ENCODE data around the gene SYCP3. TPM values are rescaled to one million over a fixed set of nuclear protein-coding genes. Genes with fewer than 3 reads are reported as not detected.

Gene SYCP3
- total RNA-seq, 1 experiment from 2014 or later = 0.31 TPM

DNA sequence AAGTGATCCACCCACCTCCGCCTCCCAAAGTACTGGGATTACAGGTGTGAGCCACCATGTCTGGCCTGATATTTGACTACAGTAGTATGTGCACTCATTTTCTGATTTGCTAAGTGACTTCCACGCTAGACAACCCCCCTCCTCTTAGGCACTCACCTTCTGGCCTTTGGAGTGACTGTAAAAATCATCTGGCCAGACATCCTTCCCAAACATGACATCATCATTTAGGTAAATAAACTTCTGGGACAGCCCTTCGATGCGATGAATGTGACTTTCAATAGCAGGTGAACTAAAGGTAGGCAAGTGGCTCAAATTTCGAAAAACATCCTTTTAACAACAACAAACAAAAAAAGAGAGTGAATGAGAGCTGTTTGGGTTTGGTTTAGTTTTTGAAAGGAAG, 30.6 kb upstream of the SYCP3 start:
- Histone ChIP-seq H2BK12ac (ENCODE audit: insufficient read length, low read depth, low read length) (no peak overlapping the region), H3K23me2 (ENCODE audit: insufficient read length, low read depth, low read length, poor library complexity, severe bottlenecking) (no peaks in the 10 kb centered on the region), H3K23ac (ENCODE audit: insufficient read length, low read depth, low read length) (no peak overlapping the region), H3K9me3 (ENCODE audit: control insufficient read depth, low read depth, low read length) (no peaks in the 10 kb centered on the region), H3K9ac (ENCODE audit: extremely low read depth, insufficient read length, low read length) (no peak overlapping the region), H4K5ac (ENCODE audit: insufficient read length, low read depth, low read length) (no peak overlapping the region), H4K91ac (ENCODE audit: insufficient read length, low read depth, low read length) (no peak overlapping the region), H2AK5ac (ENCODE audit: insufficient read length, low read length) (no peak overlapping the region), H2BK15ac (ENCODE audit: low read depth, low read length) (no peak overlapping the region), H3K56ac (ENCODE audit: insufficient read length, low read depth, low read length) (no peak overlapping the region), H3K27ac (ENCODE audit: insufficient read length, low read depth, low read length) (no peak overlapping the region), H3K4me1 (ENCODE audit: insufficient read depth, low read length) (no peaks in the 10 kb centered on the region), H3K4ac (ENCODE audit: low read depth, low read length) (no peak overlapping the region), H3K79me1 (ENCODE audit: insufficient read depth, low read depth, low read length, poor library complexity, severe bottlenecking) (no peaks in the 10 kb centered on the region), H3K79me2 (ENCODE audit: insufficient read depth, low read length) (no peaks in the 10 kb centered on the region), H3K4me2 (ENCODE audit: insufficient read depth, insufficient read length, low read length) (no peak overlapping the region), H3K14ac (ENCODE audit: insufficient read depth, low read length) (no peak overlapping the region), H2AFZ (ENCODE audit: low read length) (no peak overlapping the region), H3K18ac (ENCODE audit: insufficient read length, low read depth, low read length) (no peak overlapping the region), H4K20me1 (ENCODE audit: control insufficient read depth, insufficient read depth, insufficient read length) (no peaks in the 10 kb centered on the region), H3K27me3 (ENCODE audit: insufficient read depth, low read length) (no peaks in the 10 kb centered on the region), H2BK5ac (ENCODE audit: insufficient read length, low read length) (no peak overlapping the region), H4K8ac (replicated peaks; ENCODE audit: insufficient read length, low read depth, low read length) (no peak overlapping the region), H3T11ph (ENCODE audit: low read length) (no peak overlapping the region), H2BK120ac (ENCODE audit: low read depth, low read length, poor library complexity, severe bottlenecking) (no peak overlapping the region), H2BK20ac (ENCODE audit: low read depth, low read length, poor library complexity, severe bottlenecking) (no peak overlapping the region)
- no peak for DNase-seq
- no peaks in the 10 kb centered on the region for H3K4me1 Mint-ChIP-seq
- no peaks in the 10 kb centered on the region for H3K27me3 Mint-ChIP-seq (ENCODE audit: low read depth)
- peaks cover 9 to 56% (median 45%) of the 10 kb centered on the region in 3 experiments; a peak in 6 of 7 replicates for H3K36me3 Mint-ChIP-seq (ENCODE audit: insufficient read depth in 1 of 3, low read depth in 3 of 3)
- TF ChIP-seq, protein P1, sequence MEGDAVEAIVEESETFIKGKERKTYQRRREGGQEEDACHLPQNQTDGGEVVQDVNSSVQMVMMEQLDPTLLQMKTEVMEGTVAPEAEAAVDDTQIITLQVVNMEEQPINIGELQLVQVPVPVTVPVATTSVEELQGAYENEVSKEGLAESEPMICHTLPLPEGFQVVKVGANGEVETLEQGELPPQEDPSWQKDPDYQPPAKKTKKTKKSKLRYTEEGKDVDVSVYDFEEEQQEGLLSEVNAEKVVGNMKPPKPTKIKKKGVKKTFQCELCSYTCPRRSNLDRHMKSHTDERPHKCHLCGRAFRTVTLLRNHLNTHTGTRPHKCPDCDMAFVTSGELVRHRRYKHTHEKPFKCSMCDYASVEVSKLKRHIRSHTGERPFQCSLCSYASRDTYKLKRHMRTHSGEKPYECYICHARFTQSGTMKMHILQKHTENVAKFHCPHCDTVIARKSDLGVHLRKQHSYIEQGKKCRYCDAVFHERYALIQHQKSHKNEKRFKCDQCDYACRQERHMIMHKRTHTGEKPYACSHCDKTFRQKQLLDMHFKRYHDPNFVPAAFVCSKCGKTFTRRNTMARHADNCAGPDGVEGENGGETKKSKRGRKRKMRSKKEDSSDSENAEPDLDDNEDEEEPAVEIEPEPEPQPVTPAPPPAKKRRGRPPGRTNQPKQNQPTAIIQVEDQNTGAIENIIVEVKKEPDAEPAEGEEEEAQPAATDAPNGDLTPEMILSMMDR (conservative IDR thresholded peaks at IDR 0.05) = no peak
- no CpG with 5 or more reads among the region's 5 CpGs for WGBS (ENCODE audit: extremely low coverage, insufficient read length, low lambda C conversion rate)
- peak overlapping the region in 1 of 3 experiments; percentile 77; a peak in 2 of 7 replicates for H3K27ac Mint-ChIP-seq
- no peaks in the 10 kb centered on the region for H3K9me3 Mint-ChIP-seq
- H3K4me3 Mint-ChIP-seq = no peak overlapping the region
